Jurkat, Clone E6-1 (cell line): ENCODE measurements around the gene KCNIP4.

Experiments used
- DNase-seq: peaks from one replicate; pipeline ENCODE4 v3.0.0-alpha.2; 2011; ENCODE audit warnings: low read depth, low spot score
- H3K4me3 ChIP-seq: 2 replicates; pipeline ENCODE4 v1.5.1; 2011; ENCODE audit warnings: mild to moderate bottlenecking, low read length, control low read depth, moderate library complexity

The KCNIP4 gene

GRCh38 chr4:21733894-21734630, 214.5 kb downstream of the KCNIP4 start:
- DNase-seq: no peak
- H3K4me3 ChIP-seq: no peak overlapping the region

DNA sequence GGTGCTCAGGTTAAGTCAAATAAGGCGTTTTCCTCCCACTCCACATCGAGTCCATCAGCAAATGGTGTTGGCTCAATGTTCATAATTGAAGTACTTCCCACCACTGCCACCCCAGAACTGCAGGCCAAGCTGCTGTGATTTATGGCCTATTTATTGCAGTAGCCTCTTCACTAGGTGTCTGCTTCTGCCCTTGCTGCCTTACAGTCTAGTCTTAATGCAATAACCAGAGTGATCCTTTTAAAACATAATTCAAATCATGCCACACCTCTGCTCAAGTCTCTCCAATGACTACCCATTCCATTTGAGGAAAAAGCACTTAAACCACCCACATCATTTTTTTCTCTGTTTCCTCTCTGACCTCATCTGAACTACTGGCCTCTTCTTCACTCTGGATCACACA, 220.3 kb downstream of the KCNIP4 start:
- no peak overlapping the region for H3K4me3 ChIP-seq
- no peak for DNase-seq

DNA sequence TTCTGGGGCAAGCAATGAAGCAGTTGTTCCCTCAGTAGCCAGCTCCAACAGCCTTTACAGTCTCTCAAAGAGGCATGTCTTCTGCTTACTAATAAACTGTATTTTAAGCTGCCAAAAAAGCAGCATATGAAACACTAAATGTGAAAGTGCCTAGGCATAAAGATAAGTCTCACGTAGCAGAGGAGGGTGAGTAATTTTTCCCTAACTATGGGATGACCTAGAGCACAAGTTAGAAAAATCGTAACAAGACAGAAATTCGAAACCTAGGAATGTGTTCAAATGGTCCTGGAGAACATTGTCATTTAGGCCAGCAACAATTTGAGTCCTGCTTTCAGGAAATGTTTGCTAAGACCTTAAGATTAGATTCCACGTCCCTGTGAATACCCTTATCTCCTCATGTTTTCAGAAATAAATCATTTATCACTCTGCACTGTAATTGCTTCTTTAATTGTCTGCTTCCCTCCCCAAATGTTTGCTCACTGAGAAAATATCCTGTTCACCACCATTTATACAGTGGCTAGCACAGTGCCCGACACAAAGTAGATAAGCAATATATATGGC, 222.2 kb downstream of the KCNIP4 start:
- H3K4me3 ChIP-seq: no peak overlapping the region
- no peak for DNase-seq

DNA sequence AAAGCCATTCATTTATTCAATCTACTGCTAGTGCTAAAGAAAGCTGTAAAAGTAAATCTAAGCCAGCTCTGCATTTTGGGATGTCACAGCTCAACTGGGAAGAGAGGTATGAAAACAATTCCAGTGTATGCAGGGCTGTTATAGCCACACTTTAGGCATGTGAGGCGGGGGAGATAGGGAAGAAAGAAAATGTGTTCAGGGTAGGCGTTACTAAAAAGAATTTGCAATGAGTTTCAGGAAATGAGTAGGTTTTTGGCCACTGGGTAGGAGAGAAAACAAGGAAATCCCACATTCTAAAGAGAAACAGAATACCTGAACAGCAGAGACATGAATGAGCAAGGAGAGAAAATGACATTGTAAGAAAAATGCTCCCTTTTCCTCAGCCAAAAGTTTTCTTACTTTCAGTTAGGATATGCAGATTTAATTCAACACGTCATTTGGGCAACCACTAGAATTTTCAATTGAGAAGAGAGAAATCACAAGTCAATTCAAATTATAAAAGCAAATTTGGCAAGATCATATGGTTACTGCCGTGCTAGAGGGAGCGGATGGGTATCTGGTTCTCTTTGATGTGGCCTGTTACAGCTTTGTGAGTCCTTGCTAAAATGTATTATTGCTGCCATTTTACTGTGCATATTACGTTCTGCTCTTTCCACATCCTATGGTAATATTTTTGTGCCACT, 226.3 kb downstream of the KCNIP4 start:
- no peak overlapping the region for H3K4me3 ChIP-seq
- DNase-seq: peak; percentile 41

DNA sequence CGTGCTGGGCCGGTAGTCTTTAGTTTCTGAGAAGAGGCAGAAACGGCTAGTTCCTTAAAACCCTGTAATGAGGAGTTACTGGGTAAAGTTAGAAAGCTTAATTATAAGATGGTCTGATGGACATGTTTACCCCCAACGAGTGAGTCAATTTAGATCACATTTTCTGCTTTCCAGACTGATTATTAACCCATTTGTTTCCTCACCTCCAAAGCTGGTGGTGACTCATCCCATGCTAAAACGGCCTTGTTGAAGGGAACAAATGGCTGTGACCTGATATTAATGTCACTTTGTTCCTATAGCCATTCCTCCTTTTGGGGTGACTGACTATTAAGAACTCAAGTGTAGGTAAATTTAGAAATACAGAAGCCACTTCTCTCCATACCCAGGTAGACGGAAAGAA, 232.0 kb downstream of the KCNIP4 start:
- H3K4me3 ChIP-seq: no peak overlapping the region
- no peak for DNase-seq

DNA sequence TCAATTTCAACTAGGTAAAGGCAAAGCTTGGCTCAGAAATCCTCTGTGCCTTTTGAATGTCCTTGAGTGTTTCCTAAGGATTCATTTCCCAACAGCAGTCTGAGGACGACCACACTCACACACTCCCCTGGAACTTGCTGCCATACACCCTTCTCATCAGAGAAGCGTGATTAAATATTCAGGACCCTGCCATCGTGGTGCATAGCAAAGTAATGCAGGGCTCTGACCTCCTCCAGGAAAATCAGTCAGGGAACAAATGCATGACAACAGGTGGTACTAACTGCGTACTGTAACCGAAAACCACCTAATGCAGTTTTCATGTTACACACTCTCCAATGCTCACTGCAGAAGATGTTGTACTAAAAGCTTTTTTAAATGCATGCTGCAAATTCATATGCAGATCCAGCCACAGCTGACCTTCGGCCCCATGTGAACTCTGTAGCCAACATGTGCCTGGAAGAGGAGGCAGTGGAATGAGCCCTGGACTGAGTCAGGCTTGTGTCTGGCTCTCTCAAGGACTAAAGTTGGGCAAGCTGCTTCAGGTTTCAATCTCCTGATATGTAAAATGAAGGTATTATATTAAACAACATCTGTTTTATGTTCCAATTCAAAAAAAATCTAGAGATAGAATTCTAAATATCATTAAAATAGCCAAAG, 238.3 kb downstream of the KCNIP4 start:
- DNase-seq: no peak
- no peak overlapping the region for H3K4me3 ChIP-seq

DNA sequence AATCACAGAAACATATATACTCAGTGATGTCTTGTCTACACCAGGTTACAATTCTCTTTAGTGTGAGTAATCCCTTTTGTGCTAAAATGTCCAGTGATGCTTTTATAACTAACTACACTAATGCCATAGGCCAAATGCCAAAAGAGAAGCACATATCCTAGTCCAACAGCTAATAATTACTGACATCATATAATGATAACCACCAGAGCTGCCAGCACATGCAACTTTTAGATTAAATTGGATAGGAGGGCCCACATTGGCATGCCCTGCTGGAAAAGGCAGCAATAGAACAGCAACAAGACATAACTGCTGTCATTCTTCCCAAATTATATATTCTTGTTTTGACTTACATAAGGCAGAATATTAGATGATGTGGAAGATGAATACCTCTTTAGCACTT, 238.8 kb downstream of the KCNIP4 start:
- no peak for DNase-seq
- no peak overlapping the region for H3K4me3 ChIP-seq

DNA sequence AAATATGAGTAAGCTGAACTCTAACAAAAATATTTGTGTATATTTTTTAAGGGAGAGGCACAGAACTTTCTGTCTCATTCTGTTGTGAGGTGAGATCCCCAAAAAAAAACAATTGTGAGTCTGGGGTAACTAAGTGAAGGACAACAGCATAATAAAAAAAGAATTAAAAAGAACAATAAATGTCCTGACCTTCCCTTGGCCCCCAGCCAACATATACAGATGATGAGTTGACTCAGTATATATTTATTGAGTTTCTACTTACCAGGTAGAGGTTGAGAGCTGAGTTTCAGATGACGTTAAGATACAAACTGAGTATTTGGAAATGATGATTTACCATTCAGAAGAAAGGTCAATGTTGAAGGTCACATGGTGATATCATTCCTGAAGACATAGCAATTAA, 239.5 kb downstream of the KCNIP4 start:
- DNase-seq: no peak
- H3K4me3 ChIP-seq: no peak overlapping the region

DNA sequence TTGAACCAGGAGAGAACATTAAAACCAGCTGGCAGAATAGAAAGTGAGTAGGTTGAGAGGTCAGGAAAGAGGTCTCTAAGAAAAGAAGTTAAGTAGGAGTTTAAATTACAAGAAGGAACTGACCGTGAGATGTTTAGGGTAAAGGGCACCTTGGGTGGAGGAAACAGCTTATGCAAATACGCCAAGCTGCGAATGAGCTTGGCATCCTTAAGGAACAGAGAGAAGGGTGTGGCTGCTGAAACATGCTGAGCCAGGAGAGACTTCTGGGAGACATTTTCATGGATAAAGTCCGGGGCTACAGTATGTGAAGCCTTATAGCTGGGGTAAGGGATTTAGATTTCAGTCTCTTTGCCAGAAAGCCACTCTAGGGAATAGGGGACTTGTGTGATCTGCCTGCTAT, 249.1 kb downstream of the KCNIP4 start:
- H3K4me3 ChIP-seq: no peak overlapping the region
- no peak for DNase-seq

GRCh38 chr4:21697583-21697982, 251.0 kb downstream of the KCNIP4 start:
- H3K4me3 ChIP-seq: no peak overlapping the region
- DNase-seq: no peak

DNA sequence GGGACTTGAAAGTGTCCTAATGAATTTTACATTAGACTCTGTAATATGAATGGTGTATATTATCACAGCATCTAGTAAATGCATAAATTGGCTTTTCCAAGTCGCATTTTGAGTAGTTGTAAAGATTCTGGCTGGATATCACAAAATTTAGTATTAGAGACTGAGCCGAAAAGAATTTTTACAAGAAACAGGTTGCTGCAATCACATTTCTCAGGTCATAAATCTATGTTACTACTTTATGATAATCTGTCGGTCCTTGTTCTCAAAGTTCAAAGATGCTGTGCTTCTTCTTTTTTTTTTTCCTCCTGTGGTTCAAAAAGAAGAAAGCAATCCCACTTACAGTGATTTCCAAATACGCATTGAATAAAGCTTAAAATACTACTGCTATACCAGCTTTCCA, 253.4 kb downstream of the KCNIP4 start:
- H3K4me3 ChIP-seq: no peak overlapping the region
- no peak for DNase-seq

GRCh38 chr4:21692241-21692640, 256.3 kb downstream of the KCNIP4 start:
- no peak overlapping the region for H3K4me3 ChIP-seq
- no peak for DNase-seq

- no peak overlapping the region for H3K4me3 ChIP-seq
- DNase-seq: no peak
These were observed 259.8 kb downstream of the KCNIP4 start for GRCh38 chr4:21688596-21689265.

DNA sequence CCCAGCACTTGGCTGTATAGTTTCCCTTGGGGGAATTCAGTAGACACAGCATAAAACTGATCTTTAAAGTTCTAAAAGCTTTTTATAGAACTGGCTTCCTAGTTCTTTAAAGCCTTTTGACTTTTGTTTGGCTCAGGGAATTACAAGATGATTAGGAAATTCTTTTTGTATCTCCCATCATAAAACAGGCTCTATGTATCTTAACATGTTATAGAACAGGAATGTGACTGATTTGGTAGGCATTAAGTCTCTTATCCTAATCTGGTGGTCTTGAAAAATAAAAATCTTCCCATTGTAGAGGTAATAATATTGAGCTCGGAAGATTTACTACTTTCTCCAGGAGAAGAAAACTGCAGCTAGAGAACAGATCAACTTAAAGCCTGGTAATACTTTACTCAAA, 262.7 kb downstream of the KCNIP4 start:
- no peak for DNase-seq
- no peak overlapping the region for H3K4me3 ChIP-seq

DNA sequence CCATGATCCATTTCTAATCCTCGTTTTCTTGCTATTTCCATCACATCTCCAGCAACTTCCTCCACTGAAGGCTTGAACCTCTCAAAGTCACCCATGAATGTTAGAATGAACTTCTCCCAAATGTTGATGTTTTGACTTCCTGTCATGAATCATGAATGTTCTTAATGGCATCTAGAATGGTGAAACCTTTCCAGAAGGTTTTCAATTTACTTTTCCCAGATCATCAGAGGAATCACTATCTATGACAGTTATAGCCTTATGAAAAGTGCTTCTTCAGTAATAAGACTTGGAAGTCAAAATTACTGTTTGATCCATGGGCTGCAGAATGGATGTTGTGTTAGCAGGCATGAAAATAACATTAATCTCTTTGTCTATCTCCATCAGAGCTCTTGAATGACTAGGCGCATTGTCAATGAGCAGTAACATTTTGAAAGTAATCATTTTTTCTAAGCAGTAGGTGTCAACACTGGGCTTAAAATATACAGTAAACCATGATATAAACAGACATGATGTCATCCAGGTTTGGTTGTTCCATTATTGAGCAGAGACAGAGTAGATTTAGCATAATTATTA, 268.2 kb downstream of the KCNIP4 start:
- no peak overlapping the region for H3K4me3 ChIP-seq
- DNase-seq: no peak

DNA sequence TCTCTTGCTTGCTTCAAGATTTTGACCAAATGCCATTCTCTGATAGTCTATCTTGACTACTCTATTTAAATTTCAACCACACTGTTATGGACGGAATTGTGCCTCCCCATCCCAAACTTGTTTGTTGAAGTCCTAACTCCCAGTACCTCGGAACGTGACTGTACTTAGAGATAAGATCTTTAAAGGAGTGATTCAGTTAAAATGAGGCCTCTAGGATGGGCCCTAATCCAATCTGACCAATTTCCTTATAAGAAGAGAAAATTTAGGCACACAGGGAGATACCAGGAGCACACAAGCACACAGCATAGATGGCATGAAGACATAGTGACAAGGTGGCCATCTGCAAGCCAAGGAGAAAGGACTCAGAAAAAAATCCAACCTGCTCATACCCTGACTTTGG, 269.9 kb downstream of the KCNIP4 start:
- no peak for DNase-seq
- no peak overlapping the region for H3K4me3 ChIP-seq

DNA sequence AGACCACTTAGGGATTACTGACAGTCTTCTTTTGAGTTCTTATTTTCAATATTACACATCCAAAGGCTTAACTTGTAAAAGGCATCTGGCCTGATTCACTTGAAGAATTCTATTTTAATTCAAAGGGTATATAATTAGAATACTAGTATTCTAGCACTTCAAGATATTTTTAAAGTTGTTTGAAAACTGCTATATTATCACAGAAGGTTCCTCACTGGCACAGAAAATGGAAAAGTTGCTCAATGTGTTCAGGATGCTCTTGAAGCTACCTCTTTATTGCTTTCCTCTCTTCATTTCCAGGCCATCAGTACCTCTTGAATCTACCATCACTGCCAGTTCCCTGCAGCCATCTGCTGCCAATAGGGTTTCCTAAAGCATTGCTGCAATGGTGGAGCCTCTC, 271.4 kb downstream of the KCNIP4 start:
- H3K4me3 ChIP-seq: no peak overlapping the region
- DNase-seq: no peak

DNA sequence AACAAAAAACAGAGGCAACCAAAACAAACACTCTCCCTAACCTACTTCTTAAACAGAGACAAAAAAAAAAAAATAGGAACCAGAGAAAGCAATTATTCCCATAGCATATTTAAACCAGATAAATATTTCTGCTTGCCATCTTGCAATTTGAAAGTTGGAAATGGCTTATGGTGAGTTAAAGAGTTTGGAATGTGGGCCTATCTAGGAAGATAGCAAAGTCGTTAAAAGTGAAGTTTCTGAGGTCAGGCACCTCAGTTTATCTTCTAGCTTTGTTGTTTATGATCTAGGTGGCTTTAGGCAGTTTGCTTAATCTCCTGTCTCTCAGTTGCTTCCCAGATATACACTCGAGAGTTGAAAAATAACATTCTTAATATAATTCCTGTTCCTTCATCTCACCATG, 284.2 kb downstream of the KCNIP4 start:
- H3K4me3 ChIP-seq: no peak overlapping the region
- no peak for DNase-seq

GRCh38 chr4:21656832-21657231, 291.7 kb downstream of the KCNIP4 start:
- DNase-seq: no peak
- H3K4me3 ChIP-seq: no peak overlapping the region
